ENCODE measurements around the gene FAM110A.
"Not testable (repeated sequence)": the region's sequence is repeated elsewhere in the genome, so short reads cannot be mapped to it uniquely, and the experiment has no call there.

The FAM110A gene

DNA sequence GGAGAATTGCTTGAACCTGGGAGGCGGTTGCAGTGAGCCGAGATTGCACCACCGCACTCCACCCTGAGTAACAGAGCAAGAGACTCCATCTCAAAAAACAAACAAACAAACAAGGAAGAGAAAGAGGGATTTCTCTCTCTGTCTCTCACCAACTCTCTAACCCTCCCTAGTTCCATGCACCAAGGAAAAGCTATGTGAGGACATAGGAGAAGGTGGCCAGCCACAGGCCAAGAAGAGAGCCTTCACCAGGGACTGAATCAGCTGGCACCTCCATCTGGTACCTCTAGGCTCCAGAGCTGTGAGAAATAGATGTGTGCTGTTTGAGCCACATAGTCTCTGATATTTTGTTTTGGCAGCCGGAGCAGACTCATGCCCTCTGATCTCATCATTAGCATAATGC, 9.0 kb upstream of the FAM110A start:
- DNase-seq, result no peak

DNA sequence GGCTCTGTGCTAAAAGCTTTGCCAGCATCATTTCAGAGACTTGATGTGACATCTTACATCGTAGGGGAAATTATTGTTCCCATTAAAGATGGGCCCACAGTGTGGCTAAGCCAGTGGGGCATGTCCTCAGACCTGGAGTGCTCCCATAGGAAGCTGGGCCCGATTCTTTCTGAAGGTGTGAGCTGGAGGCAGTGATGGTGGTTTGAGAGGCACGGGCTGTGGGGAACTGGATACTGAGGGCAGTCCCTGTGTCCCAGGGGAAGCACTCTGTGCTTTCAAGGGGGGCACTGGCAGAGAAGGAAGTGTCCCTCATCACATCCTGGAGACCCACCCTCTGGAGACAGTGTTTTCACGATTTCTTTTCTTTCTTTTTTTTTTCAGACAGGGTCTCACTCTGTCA, 8.6 kb upstream of the FAM110A start:
- DNase-seq, result no peak

DNA sequence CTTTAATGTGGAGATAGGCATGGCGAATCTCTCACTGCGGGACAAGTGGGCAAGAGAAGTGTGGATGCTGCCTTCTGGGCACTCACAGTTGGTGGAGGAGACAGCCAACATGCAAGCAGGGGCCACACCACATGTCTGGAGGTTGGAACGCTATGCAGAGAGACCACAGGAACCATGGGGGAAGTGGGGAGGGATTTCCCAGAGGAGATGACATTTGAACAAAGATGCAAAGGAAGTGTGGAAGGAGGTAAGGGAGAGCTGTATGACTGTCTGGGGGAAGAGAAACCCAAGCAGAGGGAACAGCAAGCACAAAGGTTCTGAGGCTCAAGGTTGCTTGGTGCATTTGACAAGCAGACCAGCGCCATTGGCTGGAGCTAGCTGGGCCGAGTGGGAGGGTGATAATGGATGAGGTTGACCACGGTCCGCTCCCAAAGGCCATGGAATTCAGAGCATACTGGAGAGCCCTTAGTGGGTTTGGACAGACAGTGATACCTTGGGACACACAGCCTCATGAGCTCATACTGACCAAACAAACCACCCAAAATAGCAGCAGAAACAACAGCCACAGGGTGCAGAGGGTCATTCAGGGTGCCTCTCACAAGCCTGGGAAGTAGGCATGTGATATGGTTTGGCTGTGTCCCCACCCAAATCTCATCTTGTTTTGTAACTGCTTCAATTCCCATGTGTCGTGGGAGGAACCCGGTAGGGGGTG, 7.6 kb upstream of the FAM110A start:
- no peak for DNase-seq

DNA sequence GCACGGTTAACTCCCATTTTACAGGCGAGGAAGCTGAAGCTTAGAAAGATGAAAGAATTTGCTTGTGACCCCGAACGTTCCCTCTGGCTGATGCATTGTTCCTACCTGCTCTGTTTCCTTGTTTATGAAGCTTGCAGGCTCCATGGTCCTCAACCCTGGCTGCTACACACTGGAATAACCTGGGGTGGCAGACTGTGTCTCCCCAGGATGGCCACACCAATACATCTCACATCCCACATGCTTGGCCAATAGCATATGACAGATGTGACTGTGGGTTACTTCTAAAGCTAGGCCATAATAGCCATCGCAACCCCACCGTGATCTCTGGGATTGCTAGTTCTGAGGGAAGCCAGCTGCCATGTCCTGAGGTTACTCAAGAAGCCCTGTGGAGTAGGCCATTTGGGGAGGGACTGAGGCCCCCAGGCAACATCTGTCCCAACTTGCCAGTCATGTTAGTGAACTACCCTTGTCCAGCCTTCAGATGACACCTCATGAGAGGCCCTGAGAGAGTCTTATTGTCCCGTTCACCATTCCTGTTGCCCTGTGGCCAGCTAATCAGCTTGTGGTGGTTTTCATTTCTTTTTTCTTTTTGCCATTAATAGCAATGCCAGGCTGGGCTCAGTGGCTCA, 6.7 kb upstream of the FAM110A start:
- no peak for DNase-seq

GRCh38 chr20:827981-828380, 5.5 kb upstream of the FAM110A start:
- not testable (repeated sequence) for DNase-seq

- DNase-seq, result no peak
These were observed 4.5 kb upstream of the FAM110A start for GRCh38 chr20:828987-829386.

- DNase-seq, result no peak
These were observed 4.0 kb upstream of the FAM110A start for GRCh38 chr20:829551-829950.

DNA sequence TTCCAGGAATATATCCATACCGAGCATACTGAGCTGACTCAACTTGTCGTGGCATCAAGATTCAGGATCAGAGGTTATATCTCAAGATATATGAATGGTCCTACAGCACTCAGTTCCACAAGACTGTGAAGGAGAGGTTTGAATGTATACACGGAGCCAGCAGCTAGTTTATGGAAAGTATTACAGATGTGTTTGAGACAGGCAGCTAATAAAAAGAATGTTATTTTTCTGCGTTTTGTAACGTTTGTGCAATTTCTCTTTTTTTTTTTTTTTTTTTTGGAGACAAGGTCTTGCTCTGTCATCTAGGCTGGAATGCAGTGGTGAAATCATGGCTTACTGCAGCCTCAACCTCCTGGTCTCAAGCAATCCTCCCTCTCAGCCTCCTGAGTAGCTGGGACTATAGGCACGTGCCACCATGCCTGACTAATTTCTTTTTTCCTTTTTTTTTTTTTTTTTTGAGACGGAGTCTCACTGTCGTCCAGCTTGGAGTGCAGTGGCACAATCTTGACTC, 3.4 kb upstream of the FAM110A start:
- no peak for DNase-seq

DNA sequence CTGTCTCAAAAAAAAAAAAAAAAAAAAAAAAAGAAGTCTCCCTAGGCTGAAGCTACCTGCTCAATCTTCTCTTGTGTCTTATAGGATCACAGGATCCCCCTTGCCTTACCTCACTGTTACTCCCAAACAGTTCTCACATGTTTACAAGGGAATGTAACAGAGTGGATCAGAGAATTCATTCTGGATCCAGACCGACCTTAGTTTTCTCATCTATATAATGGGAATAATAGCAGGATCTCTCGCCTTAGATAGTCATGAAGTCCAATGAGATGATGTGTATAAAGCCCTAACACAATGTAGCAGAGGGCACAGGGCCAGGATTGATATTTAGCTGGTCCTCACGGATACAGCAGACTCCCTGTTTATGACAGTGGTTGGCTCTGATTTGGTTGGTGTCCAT, 2.3 kb upstream of the FAM110A start:
- no peak for DNase-seq

DNA sequence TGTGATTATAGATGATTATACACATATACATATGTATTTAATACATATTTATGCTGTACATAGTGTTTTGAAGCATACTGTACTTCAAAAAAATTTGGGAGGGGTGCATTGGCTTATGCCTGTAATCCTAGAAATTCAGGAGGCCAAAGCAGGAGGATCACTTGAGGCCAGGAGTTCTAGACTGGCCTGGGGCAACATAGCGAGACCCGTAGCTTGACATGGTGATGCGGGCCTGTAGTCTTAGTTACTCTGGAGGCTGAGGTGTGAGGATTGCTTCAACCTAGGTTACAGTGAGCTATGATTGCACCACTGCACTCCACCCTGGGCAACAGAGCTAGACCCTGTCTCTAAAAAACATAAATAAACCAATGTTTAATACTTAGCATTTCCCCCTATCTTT, 1.6 kb upstream of the FAM110A start:
- no peak for DNase-seq

- DNase-seq, result no peak
These were observed 430 bp upstream of the FAM110A start for GRCh38 chr20:833121-833449.

GRCh38 chr20:834151-834746, 734 bp downstream of the FAM110A start:
- no peak for DNase-seq

DNA sequence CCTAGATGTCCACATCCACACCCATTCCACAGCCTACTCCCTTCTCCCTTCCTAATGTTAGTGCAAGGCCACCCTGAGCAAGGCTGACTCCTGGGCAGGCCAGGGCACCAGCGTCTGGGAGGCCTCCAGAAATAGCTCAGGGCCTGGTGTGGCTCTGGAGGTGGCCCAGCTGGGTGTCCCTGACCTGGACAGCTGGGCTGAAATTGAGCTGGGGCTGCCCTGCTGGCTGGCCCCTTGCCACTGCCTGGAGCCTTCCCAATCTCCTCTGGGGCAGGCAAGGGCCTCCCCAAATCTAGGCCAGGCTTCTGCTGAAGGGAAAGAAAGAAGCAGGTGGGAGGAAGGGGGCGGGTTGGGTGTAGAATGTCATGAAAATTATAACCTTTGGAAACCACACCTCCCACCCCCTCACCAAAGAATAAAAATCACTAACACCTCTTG, 2.1 kb downstream of the FAM110A start:
- DNase-seq, result peak; percentile 40

- no peak for DNase-seq
These were observed 2.7 kb downstream of the FAM110A start for GRCh38 chr20:836190-836589.

- no peak for DNase-seq
These were observed 5.5 kb downstream of the FAM110A start for GRCh38 chr20:839015-839414.

- DNase-seq, result no peak
These were observed 6.1 kb downstream of the FAM110A start for GRCh38 chr20:839626-840025.

DNA sequence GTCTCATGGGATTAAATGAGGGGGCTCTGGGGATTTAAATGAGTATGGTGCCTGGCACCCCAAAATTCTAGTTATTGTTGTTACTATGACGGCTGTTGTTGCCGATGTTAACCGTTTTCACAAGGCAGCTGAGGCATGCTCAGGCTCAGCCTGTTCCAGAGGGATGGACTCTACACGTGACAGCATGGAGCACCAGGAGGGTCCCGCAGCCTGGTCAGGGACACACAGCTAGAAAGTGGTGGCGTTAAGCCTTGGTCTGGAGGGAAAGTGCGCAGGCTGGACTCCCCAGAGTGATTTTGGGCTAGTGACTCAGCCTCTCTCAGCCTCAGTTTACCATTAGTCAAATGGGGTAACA, 7.0 kb downstream of the FAM110A start:
- DNase-seq, result no peak

- DNase-seq, result peak; percentile 34
These were observed 7.5 kb downstream of the FAM110A start for GRCh38 chr20:840858-841567.

DNA sequence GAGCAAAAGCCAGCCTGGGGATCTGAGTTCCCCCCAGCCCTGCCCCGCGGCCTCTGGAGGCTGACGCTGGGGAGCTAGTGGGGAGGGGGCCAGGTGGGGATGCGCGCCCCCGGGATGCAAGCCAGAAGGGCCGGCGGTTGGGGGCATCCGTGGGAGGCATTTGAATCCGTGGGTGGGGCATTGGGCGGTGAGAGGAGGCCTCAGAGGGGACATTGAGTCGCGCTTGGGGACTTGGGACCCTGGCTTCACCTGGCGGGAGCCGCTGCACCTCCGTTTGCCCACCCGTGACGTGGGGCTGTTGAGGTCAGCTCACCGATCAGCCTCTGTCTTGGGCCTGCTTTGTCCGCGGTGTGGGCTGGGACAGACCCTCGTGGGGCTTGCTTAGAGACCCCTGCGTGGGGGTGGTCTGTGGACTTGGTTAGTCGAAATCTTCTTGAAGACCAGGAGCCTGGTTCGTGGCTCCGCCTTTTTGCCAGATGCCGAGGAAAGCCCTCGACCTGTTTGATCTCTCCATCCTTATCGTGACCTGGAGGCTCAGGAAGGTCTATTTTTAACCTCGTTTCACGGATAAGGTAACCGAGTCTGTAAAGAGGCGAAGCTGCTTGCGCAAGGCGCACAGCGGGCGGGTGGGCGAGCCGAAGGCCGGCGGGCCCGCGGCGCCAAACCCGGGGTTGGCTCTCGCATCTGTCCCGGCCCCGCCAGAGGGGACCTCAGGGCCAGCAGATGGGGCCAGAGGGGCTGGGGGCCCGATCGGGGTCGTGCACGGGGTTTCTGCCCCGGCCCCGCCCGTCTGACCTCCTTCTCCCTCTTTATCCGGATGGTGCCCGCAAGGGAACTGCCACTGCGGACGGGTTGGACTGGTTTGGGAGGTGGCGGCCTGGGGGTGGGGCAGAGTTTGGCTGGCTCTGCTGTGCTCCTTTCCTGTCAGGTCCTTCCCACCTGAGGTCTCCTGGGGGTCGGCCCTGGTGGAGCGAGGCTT, 8.3 kb downstream of the FAM110A start:
- no peak for DNase-seq

DNA sequence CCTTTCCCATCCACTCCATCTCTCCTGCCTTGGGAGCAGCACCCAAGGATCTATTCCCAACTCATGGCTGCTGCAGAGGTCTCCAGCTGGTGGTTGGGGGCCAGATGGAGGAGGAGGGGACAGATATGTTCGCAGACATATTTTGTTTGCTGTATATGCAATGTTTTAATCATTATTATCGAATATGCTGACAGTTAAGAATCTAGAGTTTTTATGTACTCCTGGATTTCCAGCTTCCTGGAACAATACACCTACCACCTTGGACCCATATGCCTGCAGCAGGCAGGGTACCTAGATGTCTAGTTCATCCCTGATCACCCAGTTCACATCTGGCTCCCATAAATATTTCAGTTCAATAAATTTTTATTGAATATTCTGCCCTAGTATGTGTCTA, 9.0 kb downstream of the FAM110A start:
- DNase-seq, result no peak

DNA sequence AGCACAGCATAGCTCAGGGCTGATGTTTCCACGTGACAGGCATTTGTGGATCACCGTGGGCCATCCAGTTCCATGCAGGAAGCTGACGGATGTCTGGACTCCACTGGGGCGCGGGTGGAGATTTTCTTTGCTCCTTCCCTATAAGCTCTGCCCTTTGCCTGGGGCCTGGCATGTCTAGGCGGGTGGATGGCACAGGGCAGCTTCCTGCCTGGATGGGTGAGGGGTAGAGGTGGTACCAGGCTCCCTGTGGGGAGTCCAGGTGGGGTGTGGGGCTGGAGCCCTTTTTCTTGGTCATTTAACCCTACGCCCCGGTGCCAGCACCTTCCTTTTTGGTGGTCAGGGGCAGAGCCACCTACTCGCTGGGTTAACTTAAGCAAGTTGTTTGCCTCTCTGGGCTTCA, 10.4 kb downstream of the FAM110A start:
- no peak for DNase-seq

GRCh38 chr20:844473-845225, 11.1 kb downstream of the FAM110A start:
- peak; percentile 89 for DNase-seq

Data from stimulated activated CD4-positive, alpha-beta T cell treated with anti-CD3 and anti-CD28 coated beads, Interleukin-4, amount 100 ng/mL, for 1 hour (primary cell).